Loucy (cell line): ENCODE data around the gene CHRNA5.

Experiments
- EZH2phosphoT487 ChIP-seq: fragments of 200-600 bp; IDR thresholded peaks from 2 replicates; pipeline ENCODE4 v1.6.1; 2018; ENCODE audit warnings: antibody characterized with exemption, mild to moderate bottlenecking, moderate library complexity, borderline replicate concordance
- TF ChIP-seq, protein P1 (sequence below): fragments of 200-600 bp; sonication (generic); conservative IDR thresholded peaks from 2 replicates; pipeline ENCODE4 v1.5.1; 2014; ENCODE audit warnings: mild to moderate bottlenecking, antibody characterized with exemption, low read length

DNA sequence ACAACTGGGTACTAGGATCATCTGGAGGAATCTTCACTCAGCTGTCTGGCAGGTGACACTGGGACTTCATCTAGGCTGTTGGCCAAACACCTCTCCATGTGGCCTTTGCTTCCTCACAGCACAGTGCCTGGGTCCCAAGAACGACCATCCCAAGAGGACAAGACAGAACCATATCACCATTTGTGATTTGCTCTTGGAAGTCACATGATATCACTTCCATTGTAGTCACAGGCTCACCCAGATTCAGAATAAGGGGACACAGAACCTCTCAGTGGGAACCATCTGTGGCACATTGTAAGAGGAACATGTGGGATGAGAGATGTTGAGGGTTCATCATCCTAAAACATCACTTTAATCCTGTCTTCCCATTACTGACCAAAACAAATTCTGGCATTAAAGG is 27.0 kb upstream of the CHRNA5 start:
- TF ChIP-seq, protein P1, sequence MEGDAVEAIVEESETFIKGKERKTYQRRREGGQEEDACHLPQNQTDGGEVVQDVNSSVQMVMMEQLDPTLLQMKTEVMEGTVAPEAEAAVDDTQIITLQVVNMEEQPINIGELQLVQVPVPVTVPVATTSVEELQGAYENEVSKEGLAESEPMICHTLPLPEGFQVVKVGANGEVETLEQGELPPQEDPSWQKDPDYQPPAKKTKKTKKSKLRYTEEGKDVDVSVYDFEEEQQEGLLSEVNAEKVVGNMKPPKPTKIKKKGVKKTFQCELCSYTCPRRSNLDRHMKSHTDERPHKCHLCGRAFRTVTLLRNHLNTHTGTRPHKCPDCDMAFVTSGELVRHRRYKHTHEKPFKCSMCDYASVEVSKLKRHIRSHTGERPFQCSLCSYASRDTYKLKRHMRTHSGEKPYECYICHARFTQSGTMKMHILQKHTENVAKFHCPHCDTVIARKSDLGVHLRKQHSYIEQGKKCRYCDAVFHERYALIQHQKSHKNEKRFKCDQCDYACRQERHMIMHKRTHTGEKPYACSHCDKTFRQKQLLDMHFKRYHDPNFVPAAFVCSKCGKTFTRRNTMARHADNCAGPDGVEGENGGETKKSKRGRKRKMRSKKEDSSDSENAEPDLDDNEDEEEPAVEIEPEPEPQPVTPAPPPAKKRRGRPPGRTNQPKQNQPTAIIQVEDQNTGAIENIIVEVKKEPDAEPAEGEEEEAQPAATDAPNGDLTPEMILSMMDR = no peak
- TF ChIP-seq EZH2phosphoT487 = no peak
